ENCODE measurements around the gene CCL11. TPM values are rescaled to one million over a fixed set of nuclear protein-coding genes. Genes with fewer than 3 reads are reported as not detected.

The CCL11 gene
- total and polyA plus RNA-seq, 11 donors = 0.23 to 43.1 (median 2.4) TPM

DNA sequence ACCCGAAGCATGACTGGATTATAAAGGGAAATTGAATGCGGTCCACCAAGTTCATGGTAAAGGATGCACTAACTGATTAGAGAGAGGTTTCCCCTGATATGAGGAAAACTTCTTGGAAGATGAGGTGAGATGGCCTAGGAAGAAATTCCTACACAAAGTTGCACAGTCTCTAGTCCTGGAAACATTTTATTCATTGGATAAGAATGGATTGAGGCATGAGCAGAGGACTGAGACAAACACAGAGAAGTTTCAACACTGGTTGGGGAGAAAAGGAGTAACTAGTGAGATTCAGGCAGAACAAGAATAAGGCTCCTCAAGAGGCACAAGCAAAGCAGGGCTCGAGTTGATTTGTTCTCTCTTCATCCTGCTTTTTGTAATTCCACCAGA, 32.4 kb upstream of the CCL11 start:
- 60 to 72% (median 65%) methylated on average over 3 of the region's 3 CpGs for WGBS, 4 donors
- peaks cover 23 to 86% (median 78%) of the 10 kb centered on the region in 12 donors for H3K4me1 ChIP-seq

DNA sequence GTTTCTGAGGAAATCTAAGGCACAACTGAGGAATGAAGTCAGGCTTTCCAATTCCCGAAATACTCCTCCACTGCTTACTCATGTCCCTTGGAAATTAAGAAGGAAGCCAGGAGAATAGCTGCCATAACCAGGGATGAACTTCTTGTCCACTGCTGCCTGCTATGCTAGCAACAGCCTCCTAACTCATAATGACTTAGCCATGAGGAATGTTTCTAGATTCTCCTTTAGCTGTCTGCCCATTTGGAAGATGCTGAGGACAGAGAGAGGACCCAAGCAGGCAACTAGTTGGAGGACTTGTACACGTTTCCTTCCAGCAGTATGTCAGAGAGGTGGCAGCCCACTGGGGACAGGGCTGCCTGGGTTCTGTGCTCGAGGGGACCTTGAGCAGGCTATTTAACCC, 31.4 kb upstream of the CCL11 start:
- intact Hi-C loops (cut with DNase I) = loop anchor here in 7 of 10 donors (2.0 to 10.0 kb wide), 5 partner anchors 19 to 53 kb away; no protein-coding TSS in a partner anchor
- peak; percentile 14 to 54 (median 50) for ATAC-seq
- no peak for DNase-seq
- Histone ChIP-seq H3K4me1 (peaks cover 23 to 80% (median 72%) of the 10 kb centered on the region in 12 donors), H3K4me3 (peak overlapping the region in 4 of 12 donors; percentile 52 to 65 (median 60)), H3K27me3 (no peaks in the 10 kb centered on the region), H3K27ac (peak overlapping the region in 11 of 12 donors; percentile 72 to 94 (median 84)), H3K9me3 (no peaks in the 10 kb centered on the region), H3K36me3 (peaks cover 0 to 13% (median 0%) of the 10 kb centered on the region in 9 donors)
- TF ChIP-seq POLR2A (IDR thresholded peaks at IDR 0.05) = no peak
- TF ChIP-seq, protein P1, sequence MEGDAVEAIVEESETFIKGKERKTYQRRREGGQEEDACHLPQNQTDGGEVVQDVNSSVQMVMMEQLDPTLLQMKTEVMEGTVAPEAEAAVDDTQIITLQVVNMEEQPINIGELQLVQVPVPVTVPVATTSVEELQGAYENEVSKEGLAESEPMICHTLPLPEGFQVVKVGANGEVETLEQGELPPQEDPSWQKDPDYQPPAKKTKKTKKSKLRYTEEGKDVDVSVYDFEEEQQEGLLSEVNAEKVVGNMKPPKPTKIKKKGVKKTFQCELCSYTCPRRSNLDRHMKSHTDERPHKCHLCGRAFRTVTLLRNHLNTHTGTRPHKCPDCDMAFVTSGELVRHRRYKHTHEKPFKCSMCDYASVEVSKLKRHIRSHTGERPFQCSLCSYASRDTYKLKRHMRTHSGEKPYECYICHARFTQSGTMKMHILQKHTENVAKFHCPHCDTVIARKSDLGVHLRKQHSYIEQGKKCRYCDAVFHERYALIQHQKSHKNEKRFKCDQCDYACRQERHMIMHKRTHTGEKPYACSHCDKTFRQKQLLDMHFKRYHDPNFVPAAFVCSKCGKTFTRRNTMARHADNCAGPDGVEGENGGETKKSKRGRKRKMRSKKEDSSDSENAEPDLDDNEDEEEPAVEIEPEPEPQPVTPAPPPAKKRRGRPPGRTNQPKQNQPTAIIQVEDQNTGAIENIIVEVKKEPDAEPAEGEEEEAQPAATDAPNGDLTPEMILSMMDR (IDR thresholded peaks at IDR 0.05) = no peak
- WGBS, 4 donors = 20 to 44% (median 41%) methylated on average over 3 of the region's 3 CpGs

More for the DNA sequence above, 32.4 kb upstream of the CCL11 start:
- peaks cover 0 to 13% (median 0%) of the 10 kb centered on the region in 9 donors for H3K36me3 ChIP-seq
- intact Hi-C loops (cut with DNase I) = loop anchor here in 6 of 10 donors (2.0 to 10.0 kb wide), 5 partner anchors 48 to 54 kb away; no protein-coding TSS in a partner anchor
- H3K9me3 ChIP-seq = no peaks in the 10 kb centered on the region
- H3K27me3 ChIP-seq = no peaks in the 10 kb centered on the region
- TF ChIP-seq POLR2A (IDR thresholded peaks at IDR 0.05) = no peak
- TF ChIP-seq, protein P1 (IDR thresholded peaks at IDR 0.05) = no peak
- no peak for DNase-seq
- H3K27ac ChIP-seq = peak overlapping the region; percentile 31 to 94 (median 84)
- no peak for ATAC-seq
- no peak overlapping the region for H3K4me3 ChIP-seq

DNA sequence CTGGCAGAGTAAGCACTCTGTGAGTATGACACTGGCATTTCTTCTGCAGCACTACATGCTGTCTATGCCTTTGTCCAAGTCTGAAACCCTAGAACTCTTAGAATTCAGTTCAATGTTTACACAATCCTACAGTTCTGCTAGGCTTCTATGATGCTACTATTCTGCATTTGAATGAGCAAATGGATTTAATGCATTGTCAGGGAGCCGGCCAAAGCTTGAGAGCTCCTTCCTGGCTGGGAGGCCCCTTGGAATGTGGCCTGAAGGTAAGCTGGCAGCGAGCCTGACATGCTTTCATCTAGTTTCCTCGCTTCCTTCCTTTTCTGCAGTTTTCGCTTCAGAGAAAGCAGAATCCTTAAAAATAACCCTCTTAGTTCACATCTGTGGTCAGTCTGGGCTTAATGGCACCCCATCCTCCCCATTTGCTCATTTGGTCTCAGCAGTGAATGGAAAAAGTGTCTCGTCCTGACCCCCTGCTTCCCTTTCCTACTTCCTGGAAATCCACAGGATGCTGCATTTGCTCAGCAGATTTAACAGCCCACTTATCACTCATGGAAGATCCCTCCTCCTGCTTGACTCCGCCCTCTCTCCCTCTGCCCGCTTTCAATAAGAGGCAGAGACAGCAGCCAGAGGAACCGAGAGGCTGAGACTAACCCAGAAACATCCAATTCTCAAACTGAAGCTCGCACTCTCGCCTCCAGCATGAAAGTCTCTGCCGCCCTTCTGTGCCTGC, 30.7 kb upstream of the CCL11 start, which contains the start of gene CCL2:
TSS of gene CCL2 (plus strand) at position 635 of the 730 bp plus-strand sequence. CDS start at position 700, 65 bp downstream.
- 9 to 12% (median 10%) methylated on average over 11 of the region's 11 CpGs for WGBS, 4 donors
- peaks cover 0 to 13% (median 0%) of the 10 kb centered on the region in 9 donors for H3K36me3 ChIP-seq
- peaks cover 21 to 78% (median 65%) of the 10 kb centered on the region in 12 donors for H3K4me1 ChIP-seq
- H3K27ac ChIP-seq = peak within 1 kb of the TSS; percentile 56 to 94 (median 84)
- H3K9me3 ChIP-seq = no peaks in the 10 kb centered on the region
- peak; percentile 72 to 85 (median 83) for DNase-seq
- no peaks in the 10 kb centered on the region for H3K27me3 ChIP-seq
- peak within 1 kb of the TSS; percentile 9 to 65 (median 54) for H3K4me3 ChIP-seq
- peak; percentile 33 to 75 (median 63) for ATAC-seq
- peak in 1 of 2 donors; percentile 81 for TF ChIP-seq POLR2A (IDR thresholded peaks at IDR 0.05)
- TF ChIP-seq, protein P1 (IDR thresholded peaks at IDR 0.05) = no peak
- intact Hi-C loops (cut with DNase I) = loop anchor here in 8 of 10 donors (2.0 to 10.0 kb wide), 6 partner anchors 20 to 107 kb away; partner anchors contain the start of gene CCL1 (in 1 of the 8)

DNA sequence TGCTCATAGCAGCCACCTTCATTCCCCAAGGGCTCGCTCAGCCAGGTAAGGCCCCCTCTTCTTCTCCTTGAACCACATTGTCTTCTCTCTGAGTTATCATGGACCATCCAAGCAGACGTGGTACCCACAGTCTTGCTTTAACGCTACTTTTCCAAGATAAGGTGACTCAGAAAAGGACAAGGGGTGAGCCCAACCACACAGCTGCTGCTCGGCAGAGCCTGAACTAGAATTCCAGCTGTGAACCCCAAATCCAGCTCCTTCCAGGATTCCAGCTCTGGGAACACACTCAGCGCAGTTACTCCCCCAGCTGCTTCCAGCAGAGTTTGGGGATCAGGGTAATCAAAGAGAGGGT, 30.2 kb upstream of the CCL11 start:
- intact Hi-C loops (cut with DNase I) = loop anchor here in 5 of 10 donors (2.0 to 10.0 kb wide), 5 partner anchors 21 to 107 kb away; partner anchors contain the start of gene CCL1 (in 1 of the 5)
- no peak for ATAC-seq
- TF ChIP-seq, protein P1 (IDR thresholded peaks at IDR 0.05) = no peak
- TF ChIP-seq POLR2A (IDR thresholded peaks at IDR 0.05) = no peak

More for the DNA sequence above, 30.2 kb upstream of the CCL11 start:
- Histone ChIP-seq H3K36me3 (peaks cover 0 to 13% (median 0%) of the 10 kb centered on the region in 9 donors), H3K27me3 (no peaks in the 10 kb centered on the region), H3K4me3 (peak overlapping the region; percentile 9 to 65 (median 54)), H3K4me1 (peaks cover 19 to 73% (median 60%) of the 10 kb centered on the region in 12 donors), H3K9me3 (no peaks in the 10 kb centered on the region), H3K27ac (peak overlapping the region; percentile 56 to 94 (median 84))
- WGBS, 4 donors = 22 to 34% (median 28%) methylated on average over 5 of the region's 5 CpGs
- DNase-seq = no peak
